Kidney capillary endothelial cell (primary cell): ENCODE data around the gene GAS6.
"Not testable (repeated sequence)": the region's sequence is repeated elsewhere in the genome, so short reads cannot be mapped to it uniquely, and the experiment has no call there.

Source experiments
- DNase-seq: peaks from one replicate; pipeline ENCODE4 v3.0.0-alpha.2; 2018; ENCODE audit warnings: low spot score

Gene GAS6

GRCh38 chr13:113806104-113806471 is 57.8 kb downstream of the GAS6 start:
- no peak for DNase-seq

- no peak for DNase-seq
Observed at GRCh38 chr13:113805431-113806103, 58.3 kb downstream of the GAS6 start.

- no peak for DNase-seq
Observed at GRCh38 chr13:113804703-113805430, 59.0 kb downstream of the GAS6 start.

GRCh38 chr13:113804017-113804702 is 59.7 kb downstream of the GAS6 start:
- no peak for DNase-seq

- no peak for DNase-seq
Observed at GRCh38 chr13:113803409-113804016, 60.4 kb downstream of the GAS6 start.

GRCh38 chr13:113802761-113803160 is 61.1 kb downstream of the GAS6 start:
- DNase-seq, result no peak

GRCh38 chr13:113802090-113802531 is 61.8 kb downstream of the GAS6 start:
- DNase-seq, result no peak

- no peak for DNase-seq
Observed at GRCh38 chr13:113801289-113801961, 62.5 kb downstream of the GAS6 start.

GRCh38 chr13:113800576-113800926 is 63.3 kb downstream of the GAS6 start:
- DNase-seq, result no peak

GRCh38 chr13:113798200-113798811 is 65.6 kb downstream of the GAS6 start:
- DNase-seq, result no peak

- DNase-seq, result no peak
Observed at GRCh38 chr13:113796964-113797676, 66.8 kb downstream of the GAS6 start.

GRCh38 chr13:113796211-113796963 is 67.5 kb downstream of the GAS6 start:
- DNase-seq, result no peak

- not testable (repeated sequence) for DNase-seq
Observed at GRCh38 chr13:113795362-113795761, 68.5 kb downstream of the GAS6 start.

GRCh38 chr13:113794764-113795173 is 69.1 kb downstream of the GAS6 start:
- no peak for DNase-seq

- no peak for DNase-seq
Observed at GRCh38 chr13:113794086-113794485, 69.8 kb downstream of the GAS6 start.

- DNase-seq, result no peak
Observed at GRCh38 chr13:113793718-113794085, 70.2 kb downstream of the GAS6 start.

- DNase-seq, result no peak
Observed at GRCh38 chr13:113792886-113793717, 70.8 kb downstream of the GAS6 start.

- DNase-seq, result no peak
Observed at GRCh38 chr13:113792236-113792770, 71.6 kb downstream of the GAS6 start.

GRCh38 chr13:113791761-113792160 is 72.1 kb downstream of the GAS6 start:
- DNase-seq, result no peak
